CD4-positive, alpha-beta memory T cell (primary cell): ENCODE measurements around the gene FBXO3. TPM values are rescaled to one million over a fixed set of nuclear protein-coding genes. Genes with fewer than 3 reads are reported as not detected.
A peak's percentile ranks its signal among the peaks of the same experiment; 100 is the strongest.
"Not testable (repeated sequence)": the region's sequence is repeated elsewhere in the genome, so short reads cannot be mapped to it uniquely, and the experiment has no call there.

Experiments used
- CTCF ChIA-PET: fragments of 350-600 bp; sonication (Branson Sonifier 250); formaldehyde crosslinking; loops from one replicate; lab custom pipeline; 2021; ENCODE audit warnings: inconsistent platforms; ENCODE audit not compliant: partially characterized antibody; lab: Charles Lee
- POLR2A ChIA-PET: fragments of 350-600 bp; sonication (Branson Sonifier 250); formaldehyde crosslinking; loops from one replicate; lab custom pipeline; 2021; ENCODE audit not compliant: partially characterized antibody; lab: Charles Lee
- DNase-seq, 5 donors: peaks; one replicate each; pipeline versions ENCODE4 v3.0.0 to v3.0.0-alpha.2; 2020 to 2022; ENCODE audit warnings: mixed read lengths in 1 of 5
- H3K27ac ChIP-seq: one replicate; pipeline ENCODE4 v1.7.0; 2013; ENCODE audit warnings: low read depth, low read length
- H3K27me3 ChIP-seq: 2 replicates; pipeline ENCODE4 v1.7.0; 2013; ENCODE audit warnings: mild to moderate bottlenecking, low read length, moderate library complexity; ENCODE audit not compliant: insufficient read depth
- H3K36me3 ChIP-seq: 2 replicates; pipeline ENCODE4 v1.7.0; 2013; ENCODE audit warnings: mild to moderate bottlenecking, low read length, moderate library complexity; ENCODE audit not compliant: insufficient read depth
- H3K4me1 ChIP-seq: 2 replicates; pipeline ENCODE4 v1.7.0; 2013; ENCODE audit warnings: mild to moderate bottlenecking, low read length, moderate library complexity; ENCODE audit not compliant: insufficient read depth
- H3K4me3 ChIP-seq, 2 donors: one replicate each; pipeline ENCODE4 v1.7.0; 2013; ENCODE audit warnings: low read length in 2 of 2, mild to moderate bottlenecking in 1 of 2
- H3K9me3 ChIP-seq, 2 donors: one replicate each; pipeline ENCODE4 v1.7.0; 2013; ENCODE audit warnings: low read length in 2 of 2, control low read depth in 1 of 2; ENCODE audit not compliant: control insufficient read depth in 1 of 2
- H3K27ac Mint-ChIP-seq, 7 donors: one replicate each; pipeline ENCODE4 v1.8.0; 2020 to 2021; ENCODE audit warnings: mixed read lengths in 7 of 7, mild to moderate bottlenecking in 6 of 7, inconsistent platforms in 3 of 7, moderate library complexity in 3 of 7
- H3K27me3 Mint-ChIP-seq, 2 donors: one replicate each; pipeline ENCODE4 v1.8.0; 2020 to 2021; ENCODE audit warnings: mixed read lengths in 2 of 2
- H3K36me3 Mint-ChIP-seq, 2 donors: one replicate each; pipeline ENCODE4 v1.8.0; 2020 to 2021; ENCODE audit warnings: mixed read lengths in 2 of 2, inconsistent platforms in 1 of 2, mild to moderate bottlenecking in 1 of 2
- H3K4me1 Mint-ChIP-seq, 4 donors: one replicate each; pipeline ENCODE4 v1.8.0; 2020 to 2021; ENCODE audit warnings: mixed read lengths in 4 of 4, mild to moderate bottlenecking in 1 of 4
- H3K4me3 Mint-ChIP-seq, 8 donors: one replicate each; pipeline ENCODE4 v1.8.0; 2020 to 2021; ENCODE audit warnings: mixed read lengths in 8 of 8, mild to moderate bottlenecking in 7 of 8, moderate library complexity in 6 of 8, inconsistent platforms in 3 of 8
- H3K9me3 Mint-ChIP-seq, 8 donors: one replicate each; pipeline ENCODE4 v1.8.0; 2020 to 2021; ENCODE audit warnings: mixed read lengths in 8 of 8, mild to moderate bottlenecking in 5 of 8, inconsistent platforms in 3 of 8, moderate library complexity in 1 of 8
- intact Hi-C: fragments of 100-400 bp; cut with micrococcal nuclease; formaldehyde crosslinking; loops from one replicate; pipeline ENCODE4 v1.15.1; 2023
- polyA plus RNA-seq, 2 donors: library from polyadenylated mRNA; unstranded; fragments of 300-500 nt; fragmentation: Illumina TruSeq; gene quantifications; one replicate each; pipeline ENCODE4 v1.2.3, GENCODE V29; 2021
- total RNA-seq, 2 experiments: library from RNA; stranded (reverse); gene quantifications; one replicate each; pipeline ENCODE4 v1.2.3, GENCODE V29; 2021

FBXO3 gene
- total RNA-seq (10 to 100 TPM; 55.1 to 55.6 TPM), polyA plus RNA-seq (10 to 100 TPM; 40.9 to 45.0 TPM)

GRCh38 chr11:33773987-33774735 lies at the start of gene FBXO3:
Gene FBXO3, minus strand, starts transcription at chr11:33774520. Its CDS starts 23 bp downstream, at chr11:33774497.
- CTCF ChIA-PET = interaction anchor here (0.9 to 1.7 kb wide), 5 partner anchors 32 to 880 kb away, joined by 3 to 5 read pairs (median 3); no protein-coding TSS in a partner anchor
- Mint-ChIP-seq H3K4me3 (peak within 1 kb of the TSS; percentile 93 to 99 (median 96)), H3K4me1 (peaks cover 31 to 64% (median 49%) of the 10 kb centered on the region in 4 donors), H3K27me3 (peaks cover 0 to 3% of the 10 kb centered on the region in 2 donors), H3K36me3 (peaks cover 13 to 33% of the 10 kb centered on the region in 2 donors), H3K9me3 (peaks cover 0 to 3% (median 0%) of the 10 kb centered on the region in 8 donors), H3K27ac (peak within 1 kb of the TSS; percentile 94 to 99 (median 99))
- POLR2A ChIA-PET = interaction anchor here (0.8 to 3.5 kb wide), 7 partner anchors 12 to 584 kb away, joined by 3 to 24 read pairs (median 3); partner anchors contain the start of genes CAPRIN1 and CD59
- H3K9me3 ChIP-seq = no peaks in the 10 kb centered on the region
- H3K27me3 ChIP-seq = no peaks in the 10 kb centered on the region
- H3K4me3 ChIP-seq = peak within 1 kb of the TSS; percentile 85 to 90
- peaks cover 42% of the 10 kb centered on the region for H3K4me1 ChIP-seq
- H3K27ac ChIP-seq = peak within 1 kb of the TSS; percentile 79
- intact Hi-C loops = loop anchor here (1.0 to 10.0 kb wide), 5 partner anchors 39 to 517 kb away; partner anchors contain the start of genes C11orf91, HIPK3 and NAT10
- H3K36me3 ChIP-seq = peaks cover 5% of the 10 kb centered on the region
- peak; percentile 88 to 89 (median 89) for DNase-seq

DNA sequence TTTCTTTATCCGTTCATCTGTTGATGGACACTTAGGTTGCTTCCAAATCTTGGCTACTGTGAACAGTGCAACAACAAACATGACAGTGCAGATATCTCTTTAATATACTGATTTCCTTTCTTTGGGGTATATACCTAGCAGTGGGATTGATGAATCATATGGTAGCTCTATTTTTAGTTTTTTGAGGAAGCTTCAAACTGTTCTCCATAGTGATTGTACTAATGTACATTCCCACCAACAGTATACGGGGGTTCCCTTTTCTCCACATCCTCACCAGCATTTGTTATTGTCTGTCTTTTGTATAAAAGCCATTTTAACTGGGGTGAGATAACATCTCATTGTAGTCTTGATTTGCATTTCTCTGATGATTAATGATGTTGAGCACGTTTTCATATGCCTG lies 48.7 kb upstream of the FBXO3 start:
- H3K36me3 ChIP-seq, POLR2A ChIA-PET, DNase-seq, H3K9me3 ChIP-seq, H3K27ac ChIP-seq, H3K36me3 Mint-ChIP-seq, H3K4me1 Mint-ChIP-seq, H3K27ac Mint-ChIP-seq, H3K9me3 Mint-ChIP-seq, H3K27me3 ChIP-seq, H3K4me3 ChIP-seq, H3K4me1 ChIP-seq, H3K4me3 Mint-ChIP-seq: not testable (repeated sequence)
- intact Hi-C loops = loop anchor here (10.0 kb wide), 1 partner anchor 858 kb away; no protein-coding TSS in a partner anchor
- CTCF ChIA-PET = interaction anchor here (1.2 to 1.3 kb wide), 2 partner anchors 13 to 14 kb away, joined by 3 read pairs; no protein-coding TSS in a partner anchor
- H3K27me3 Mint-ChIP-seq = peaks cover 37% of the 10 kb centered on the region in 2 donors

DNA sequence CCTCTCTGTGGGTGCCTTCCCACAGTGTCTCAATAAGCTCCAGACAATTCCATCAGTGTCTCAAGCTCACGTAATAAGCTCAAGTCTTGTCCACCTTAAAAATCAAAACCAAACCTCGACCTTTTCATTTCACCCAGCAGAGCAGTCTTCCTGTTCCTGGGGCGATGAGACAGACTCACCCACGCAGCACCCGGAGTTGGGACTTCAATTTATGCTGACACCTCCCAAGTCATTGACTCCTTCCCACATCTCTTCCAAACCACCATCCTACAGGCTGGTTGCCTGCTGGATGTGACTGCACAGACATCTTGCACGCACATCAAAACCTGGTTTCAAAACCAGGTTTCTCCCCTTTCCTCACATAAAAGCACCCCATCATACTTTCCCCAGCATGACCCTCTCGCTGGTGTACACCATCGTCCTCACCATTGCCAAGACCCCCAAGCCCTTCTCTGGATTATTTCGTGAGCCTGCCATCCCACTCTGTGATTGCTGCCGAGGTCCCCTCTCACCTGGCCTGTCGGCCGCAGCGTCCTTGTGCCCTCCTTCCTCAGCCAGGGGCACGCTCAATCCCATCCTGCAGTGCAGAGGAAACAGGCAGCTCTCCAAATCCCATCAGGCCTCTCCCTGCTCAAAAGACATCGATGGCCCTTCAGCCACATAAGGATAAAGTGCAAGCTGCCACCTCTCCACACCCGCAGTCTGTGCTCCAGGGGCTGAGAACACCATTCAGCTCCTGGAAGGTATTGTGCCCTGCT lies 45.1 kb upstream of the FBXO3 start:
- Mint-ChIP-seq H3K4me1 (no peaks in the 10 kb centered on the region), H3K9me3 (no peaks in the 10 kb centered on the region), H3K27ac (no peak overlapping the region), H3K4me3 (no peak overlapping the region), H3K36me3 (no peaks in the 10 kb centered on the region), H3K27me3 (peaks cover 18 to 21% of the 10 kb centered on the region in 2 donors)
- Histone ChIP-seq H3K4me3 (no peak overlapping the region), H3K27me3 (no peaks in the 10 kb centered on the region), H3K27ac (no peak overlapping the region), H3K9me3 (no peaks in the 10 kb centered on the region), H3K36me3 (no peaks in the 10 kb centered on the region), H3K4me1 (no peaks in the 10 kb centered on the region)
- intact Hi-C loops = loop anchor here (10.0 kb wide), 1 partner anchor 855 kb away; no protein-coding TSS in a partner anchor
- POLR2A ChIA-PET = no interaction called here
- CTCF ChIA-PET = interaction anchor here (0.9 to 3.8 kb wide), 2 partner anchors 13 to 103 kb away, joined by 3 to 38 read pairs; no protein-coding TSS in a partner anchor
- DNase-seq = no peak

GRCh38 chr11:33808228-33808828 lies 34.0 kb upstream of the FBXO3 start:
- no peak overlapping the region for H3K4me3 ChIP-seq
- H3K9me3 ChIP-seq = no peaks in the 10 kb centered on the region
- peaks cover 10 to 11% of the 10 kb centered on the region in 2 donors for H3K27me3 Mint-ChIP-seq
- DNase-seq = peak; percentile 68 to 77 (median 74)
- H3K36me3 ChIP-seq = no peaks in the 10 kb centered on the region
- no peak overlapping the region for H3K4me3 Mint-ChIP-seq
- no peaks in the 10 kb centered on the region for H3K36me3 Mint-ChIP-seq
- ChIA-PET POLR2A (no interaction called here), CTCF (interaction anchor here (0.6 to 5.3 kb wide), 23 partner anchors 9 to 684 kb away, joined by 3 to 51 read pairs (median 5); partner anchors contain the start of genes ABTB2 and FBXO3)
- intact Hi-C loops = loop anchor here (1.0 kb wide), 3 partner anchors 21 to 551 kb away; no protein-coding TSS in a partner anchor
- peaks cover 0 to 1% (median 0%) of the 10 kb centered on the region in 8 donors for H3K9me3 Mint-ChIP-seq
- H3K27me3 ChIP-seq = no peaks in the 10 kb centered on the region
- no peak overlapping the region for H3K27ac ChIP-seq
- peaks cover 0 to 2% (median under 1%) of the 10 kb centered on the region in 4 donors for H3K4me1 Mint-ChIP-seq
- no peaks in the 10 kb centered on the region for H3K4me1 ChIP-seq
- H3K27ac Mint-ChIP-seq = no peak overlapping the region

DNA sequence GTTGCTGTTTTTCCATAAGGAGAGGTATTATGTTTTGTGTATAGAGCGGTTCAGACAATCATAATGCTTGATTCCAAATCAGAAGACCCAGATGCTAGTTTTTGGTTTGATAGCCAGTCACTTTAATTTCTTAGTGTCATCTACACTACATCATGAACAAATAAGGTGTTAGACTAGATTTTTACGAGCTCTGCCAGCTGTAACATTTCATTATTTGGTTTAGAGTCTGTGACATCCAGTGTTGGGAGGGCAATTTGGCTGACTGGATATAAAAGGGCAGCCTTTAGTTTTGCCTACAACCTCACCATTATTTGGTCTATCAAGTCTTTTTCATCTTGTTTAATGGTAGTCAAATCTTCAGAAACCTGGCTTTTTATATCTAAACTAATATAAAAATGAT lies 30.2 kb upstream of the FBXO3 start:
- H3K36me3 Mint-ChIP-seq = no peaks in the 10 kb centered on the region
- peaks cover 33% of the 10 kb centered on the region in 2 donors for H3K27me3 Mint-ChIP-seq
- H3K9me3 Mint-ChIP-seq = peaks cover 0 to 1% (median 0%) of the 10 kb centered on the region in 8 donors
- Histone ChIP-seq H3K27me3 (peaks cover 17% of the 10 kb centered on the region), H3K36me3 (no peaks in the 10 kb centered on the region), H3K4me3 (no peak overlapping the region), H3K4me1 (peaks cover 5% of the 10 kb centered on the region), H3K9me3 (no peaks in the 10 kb centered on the region), H3K27ac (no peak overlapping the region)
- no peak overlapping the region for H3K27ac Mint-ChIP-seq
- ChIA-PET POLR2A (no interaction called here), CTCF (interaction anchor here (0.9 to 5.3 kb wide), 5 partner anchors 13 to 688 kb away, joined by 3 to 38 read pairs (median 5); no protein-coding TSS in a partner anchor)
- intact Hi-C loops = no loop called here
- peaks cover 9 to 11% (median 9%) of the 10 kb centered on the region in 4 donors for H3K4me1 Mint-ChIP-seq
- no peak for DNase-seq
- H3K4me3 Mint-ChIP-seq = no peak overlapping the region

DNA sequence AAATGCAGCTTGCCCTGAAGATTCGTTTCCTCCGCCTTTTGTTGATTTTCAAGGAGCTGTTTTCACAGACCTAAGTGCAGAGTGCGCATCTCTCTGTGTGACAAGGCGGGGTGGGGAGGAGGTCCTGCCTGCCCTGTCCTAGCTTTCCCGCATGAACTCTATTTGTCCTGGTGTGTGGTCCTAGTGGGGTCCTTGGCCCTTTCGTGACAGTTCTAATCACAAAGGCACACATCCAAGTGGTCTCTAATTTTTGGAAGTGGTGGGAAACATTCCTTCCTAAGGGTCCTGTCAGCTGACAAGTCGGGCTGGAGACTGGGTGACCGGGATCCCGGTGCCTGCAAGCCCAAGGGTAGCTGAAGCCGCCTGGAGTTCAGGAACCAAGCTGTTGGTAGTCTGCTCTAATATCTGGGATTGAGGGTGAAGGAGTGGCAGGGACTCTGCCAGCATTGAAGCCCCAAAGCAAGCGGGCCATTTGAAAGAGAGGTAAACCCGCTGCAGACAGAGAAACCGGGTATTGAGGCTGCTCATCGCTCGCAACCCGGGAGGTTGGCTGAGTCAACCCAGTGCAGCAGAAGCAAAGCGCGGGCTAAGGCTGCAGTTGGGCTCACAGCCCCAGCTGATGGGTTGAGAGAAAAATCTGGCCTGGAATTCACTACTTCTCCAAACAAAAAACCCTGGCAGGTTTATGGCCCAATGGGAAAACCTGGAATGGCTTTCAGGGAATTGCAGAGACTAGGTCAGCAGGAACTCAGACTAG lies 28.1 kb upstream of the FBXO3 start:
- Histone ChIP-seq H3K9me3 (no peaks in the 10 kb centered on the region), H3K4me1 (peaks cover 5% of the 10 kb centered on the region), H3K36me3 (no peaks in the 10 kb centered on the region), H3K4me3 (no peak overlapping the region), H3K27me3 (peaks cover 33% of the 10 kb centered on the region), H3K27ac (no peak overlapping the region)
- Mint-ChIP-seq H3K9me3 (no peaks in the 10 kb centered on the region), H3K36me3 (no peaks in the 10 kb centered on the region), H3K4me1 (peaks cover 7 to 10% (median 9%) of the 10 kb centered on the region in 4 donors), H3K27me3 (peaks cover 41 to 42% of the 10 kb centered on the region in 2 donors), H3K27ac (no peak overlapping the region), H3K4me3 (peak overlapping the region in 1 of 8 donors; percentile 20)
- ChIA-PET CTCF (no interaction called here), POLR2A (no interaction called here)
- intact Hi-C loops = no loop called here
- DNase-seq = peak in 1 of 5 donors; percentile 4
